ENCODE measurements around the gene CTSD.

CTSD gene

DNA sequence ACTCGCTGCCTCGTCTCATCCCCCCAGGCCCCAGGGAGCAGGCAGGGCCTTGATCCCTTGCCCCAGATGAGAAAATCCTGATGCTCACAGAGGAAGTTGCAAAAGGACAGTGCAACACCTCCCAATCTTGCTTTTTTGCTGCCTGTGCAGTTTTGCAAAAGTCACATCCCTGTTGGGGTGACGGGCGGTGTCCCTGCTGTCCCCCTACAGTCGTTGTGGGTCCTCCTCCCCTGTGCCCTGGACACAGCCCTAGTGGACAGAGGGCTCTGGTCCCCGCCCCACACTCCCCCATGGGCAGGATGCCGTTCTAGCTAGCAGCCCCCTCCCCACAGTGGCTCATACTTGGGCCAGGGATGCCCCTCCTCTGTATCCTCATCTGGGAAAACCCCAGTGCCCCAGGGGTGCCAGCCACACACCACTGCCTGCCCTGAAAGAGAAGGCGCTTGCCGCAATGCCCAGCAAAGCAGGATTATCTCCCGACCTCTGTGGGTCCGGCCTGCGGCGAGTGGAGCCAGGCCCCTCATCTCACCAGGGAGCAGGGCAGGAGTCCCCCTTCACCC, 18.4 kb upstream of the CTSD start:
- no peak for DNase-seq (ENCODE audit: extremely low spot score)
- POLR2A ChIA-PET = no interaction called here
- no peak for TF ChIP-seq SUZ12 (IDR thresholded peaks at IDR 0.05)
- TF ChIP-seq FOXK2 (IDR thresholded peaks at IDR 0.05) = no peak
- TF ChIP-seq ELF4 (IDR thresholded peaks at IDR 0.05) = no peak
- TF ChIP-seq TARDBP (IDR thresholded peaks at IDR 0.05) = no peak
- TF ChIP-seq PKNOX1 (IDR thresholded peaks at IDR 0.05) = no peak
- no peak for TF ChIP-seq ARNT (IDR thresholded peaks at IDR 0.05)
- no peak for TF ChIP-seq ZNF384 (IDR thresholded peaks at IDR 0.05)
- TF ChIP-seq FOXM1 (IDR thresholded peaks at IDR 0.05; ENCODE audit: borderline replicate concordance) = no peak
- TF ChIP-seq FOXA1 (IDR thresholded peaks at IDR 0.05) = no peak
- TF ChIP-seq NFRKB (IDR thresholded peaks at IDR 0.05) = no peak
- TF ChIP-seq CTBP1 (IDR thresholded peaks at IDR 0.05; ENCODE audit: borderline replicate concordance) = no peak
- no peak for TF ChIP-seq LEF1 (IDR thresholded peaks at IDR 0.05; ENCODE audit: borderline replicate concordance)
- TF ChIP-seq SP1 (IDR thresholded peaks at IDR 0.05) = no peak
- no peak for TF ChIP-seq HDGF (IDR thresholded peaks at IDR 0.05; ENCODE audit: borderline replicate concordance)
- CTCF ChIA-PET = interaction anchor here (1.6 kb wide), 1 partner anchor 9 kb away, joined by 4 read pairs; no protein-coding TSS in a partner anchor

GRCh38 chr11:1781593-1781975, 17.9 kb upstream of the CTSD start:
- TF ChIP-seq SUZ12 (IDR thresholded peaks at IDR 0.05) = no peak
- no peak for TF ChIP-seq ELF4 (IDR thresholded peaks at IDR 0.05)
- TF ChIP-seq L3MBTL2 (conservative IDR thresholded peaks at IDR 0.05) = no peak
- no peak for TF ChIP-seq HDGF (IDR thresholded peaks at IDR 0.05; ENCODE audit: borderline replicate concordance)
- no peak for TF ChIP-seq CTBP1 (IDR thresholded peaks at IDR 0.05; ENCODE audit: borderline replicate concordance)
- TF ChIP-seq SP1 (IDR thresholded peaks at IDR 0.05) = no peak
- no peak for TF ChIP-seq FOXA1 (IDR thresholded peaks at IDR 0.05)
- DNase-seq (ENCODE audit: extremely low spot score) = no peak
- CTCF ChIA-PET = interaction anchor here (1.6 kb wide), 1 partner anchor 9 kb away, joined by 4 read pairs; no protein-coding TSS in a partner anchor
- POLR2A ChIA-PET = no interaction called here

DNA sequence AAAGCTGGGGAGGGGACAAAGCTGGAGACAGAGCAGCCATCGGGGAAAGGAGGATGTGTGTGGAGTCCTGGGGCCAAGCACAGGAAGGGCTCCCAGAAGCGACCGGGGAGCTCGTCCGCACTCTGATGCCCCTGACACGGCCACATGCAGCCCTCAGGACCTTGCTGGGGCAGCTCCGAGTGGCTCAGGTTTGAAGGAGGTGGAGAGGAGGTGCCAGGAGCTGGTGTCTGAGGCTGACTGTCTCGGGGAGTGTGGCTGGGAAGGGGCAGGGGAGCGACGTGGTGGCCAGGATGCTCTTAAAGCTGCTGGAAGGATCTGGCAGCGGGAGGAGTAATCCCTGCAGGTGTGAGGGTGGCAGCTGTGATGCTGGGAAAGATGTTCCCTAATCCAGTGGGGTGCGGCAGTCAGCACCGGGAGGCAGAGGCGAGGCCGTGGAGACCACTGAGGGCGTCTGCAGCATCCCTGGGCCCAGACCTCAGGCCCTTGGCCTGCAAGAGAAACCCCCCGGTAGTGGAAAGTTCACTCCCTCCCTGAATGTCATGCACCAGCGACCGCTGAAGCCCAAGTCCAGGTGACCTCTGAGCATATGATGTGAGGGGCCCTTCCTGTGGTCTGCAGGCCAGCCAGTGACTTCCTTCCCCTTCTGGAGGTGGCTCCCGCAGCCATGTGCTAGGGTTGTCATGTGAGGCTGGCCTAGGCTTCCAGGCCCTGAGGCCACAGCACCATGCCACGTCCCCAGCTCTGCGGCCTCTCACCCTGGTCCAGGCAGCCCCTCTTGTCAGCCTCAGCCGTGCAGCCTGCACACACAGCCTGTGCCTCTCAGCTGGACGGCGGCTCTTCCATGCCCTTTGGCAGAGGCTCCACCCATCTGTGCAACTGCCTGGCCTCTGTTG, 17.2 kb upstream of the CTSD start:
- TF ChIP-seq SP1 (IDR thresholded peaks at IDR 0.05) (no peak), SUZ12 (IDR thresholded peaks at IDR 0.05) (no peak), HDGF (IDR thresholded peaks at IDR 0.05; ENCODE audit: borderline replicate concordance) (no peak), BHLHE40 (IDR thresholded peaks at IDR 0.05; ENCODE audit: borderline replicate concordance) (no peak), NFRKB (IDR thresholded peaks at IDR 0.05) (no peak), ELF4 (IDR thresholded peaks at IDR 0.05) (no peak), LEF1 (IDR thresholded peaks at IDR 0.05; ENCODE audit: borderline replicate concordance) (no peak), TARDBP (IDR thresholded peaks at IDR 0.05) (no peak), PKNOX1 (IDR thresholded peaks at IDR 0.05) (no peak), ZNF384 (IDR thresholded peaks at IDR 0.05) (no peak), CTBP1 (IDR thresholded peaks at IDR 0.05; ENCODE audit: borderline replicate concordance) (no peak), FOXA1 (IDR thresholded peaks at IDR 0.05) (no peak), FOXK2 (IDR thresholded peaks at IDR 0.05) (no peak)
- DNase-seq (ENCODE audit: extremely low spot score) = no peak
- POLR2A ChIA-PET = no interaction called here
- CTCF ChIA-PET = no interaction called here

- ChIA-PET CTCF (no interaction called here), POLR2A (no interaction called here)
- no peak for DNase-seq (ENCODE audit: extremely low spot score)
- TF ChIP-seq ELF4 (IDR thresholded peaks at IDR 0.05) = no peak
- no peak for TF ChIP-seq HDGF (IDR thresholded peaks at IDR 0.05; ENCODE audit: borderline replicate concordance)
- TF ChIP-seq FOXM1 (IDR thresholded peaks at IDR 0.05; ENCODE audit: borderline replicate concordance) = no peak
- TF ChIP-seq ZNF384 (IDR thresholded peaks at IDR 0.05) = no peak
- no peak for TF ChIP-seq SP1 (IDR thresholded peaks at IDR 0.05)
- TF ChIP-seq PKNOX1 (IDR thresholded peaks at IDR 0.05) = no peak
- no peak for TF ChIP-seq CTBP1 (IDR thresholded peaks at IDR 0.05; ENCODE audit: borderline replicate concordance)
- TF ChIP-seq FOXK2 (IDR thresholded peaks at IDR 0.05) = no peak
- no peak for TF ChIP-seq L3MBTL2 (conservative IDR thresholded peaks at IDR 0.05)
- TF ChIP-seq ARNT (IDR thresholded peaks at IDR 0.05) = no peak
- no peak for TF ChIP-seq FOXA1 (IDR thresholded peaks at IDR 0.05)
- TF ChIP-seq BHLHE40 (IDR thresholded peaks at IDR 0.05; ENCODE audit: borderline replicate concordance) = no peak
- no peak for TF ChIP-seq SUZ12 (IDR thresholded peaks at IDR 0.05)
- no peak for TF ChIP-seq TARDBP (IDR thresholded peaks at IDR 0.05)
- no peak for TF ChIP-seq LEF1 (IDR thresholded peaks at IDR 0.05; ENCODE audit: borderline replicate concordance)
- no peak for TF ChIP-seq NFRKB (IDR thresholded peaks at IDR 0.05)
Observed at GRCh38 chr11:1779806-1780699, 16.3 kb upstream of the CTSD start.

Measured in HEK293T (cell line).